ENCODE results near the gene BMP2K.
"Not testable (repeated sequence)": the region's sequence is repeated elsewhere in the genome, so short reads cannot be mapped to it uniquely, and the experiment has no call there.

BMP2K gene

GRCh38 chr4:78796526-78796925, 20.4 kb downstream of the BMP2K start:
- no peak for DNase-seq

GRCh38 chr4:78797777-78798284, 21.7 kb downstream of the BMP2K start:
- DNase-seq = no peak

- DNase-seq = no peak
Measured at GRCh38 chr4:78799551-78800495, 23.7 kb downstream of the BMP2K start.

GRCh38 chr4:78800965-78801364, 24.8 kb downstream of the BMP2K start:
- DNase-seq = no peak

GRCh38 chr4:78803983-78804382, 27.8 kb downstream of the BMP2K start:
- DNase-seq = no peak

- no peak for DNase-seq
Measured at GRCh38 chr4:78806943-78807460, 30.9 kb downstream of the BMP2K start.

- DNase-seq = no peak
Measured at GRCh38 chr4:78809295-78809694, 33.1 kb downstream of the BMP2K start.

- no peak for DNase-seq
Measured at GRCh38 chr4:78809928-78810835, 34.0 kb downstream of the BMP2K start.

- no peak for DNase-seq
Measured at GRCh38 chr4:78811034-78811433, 34.9 kb downstream of the BMP2K start.

GRCh38 chr4:78818530-78819079, 42.5 kb downstream of the BMP2K start:
- DNase-seq = no peak

- no peak for DNase-seq
Measured at GRCh38 chr4:78824001-78824400, 47.9 kb downstream of the BMP2K start.

- no peak for DNase-seq
Measured at GRCh38 chr4:78827191-78827590, 51.0 kb downstream of the BMP2K start.

GRCh38 chr4:78829296-78829695, 53.1 kb downstream of the BMP2K start:
- no peak for DNase-seq

- DNase-seq = not testable (repeated sequence)
Measured at GRCh38 chr4:78839676-78840075, 63.5 kb downstream of the BMP2K start.

GRCh38 chr4:78840286-78840685, 64.1 kb downstream of the BMP2K start:
- DNase-seq = not testable (repeated sequence)

GRCh38 chr4:78845472-78845871, 69.3 kb downstream of the BMP2K start:
- no peak for DNase-seq

GRCh38 chr4:78846258-78846657, 70.1 kb downstream of the BMP2K start:
- no peak for DNase-seq

- no peak for DNase-seq
Measured at GRCh38 chr4:78862314-78862737, 86.2 kb downstream of the BMP2K start.

- DNase-seq = no peak
Measured at GRCh38 chr4:78863254-78863869, 87.2 kb downstream of the BMP2K start.

GRCh38 chr4:78863991-78864390, 87.8 kb downstream of the BMP2K start:
- DNase-seq = no peak

- DNase-seq = peak; percentile 41 to 57
Measured at GRCh38 chr4:78864405-78865024, 88.4 kb downstream of the BMP2K start.

- DNase-seq = no peak
Measured at GRCh38 chr4:78865451-78865850, 89.3 kb downstream of the BMP2K start.
